Immature natural killer cell (primary cell): ENCODE measurements around the gene MBD3L2B. TPM values are rescaled to one million over a fixed set of nuclear protein-coding genes. Genes with fewer than 3 reads are reported as not detected.
"Not testable (repeated sequence)": the region's sequence is repeated elsewhere in the genome, so short reads cannot be mapped to it uniquely, and the experiment has no call there.

Experiments used
- DNase-seq, 3 donors: peaks; one replicate each; pipeline ENCODE4 v3.0.0; 2022; ENCODE audit warnings: mixed read lengths in 1 of 3
- H3K27ac Mint-ChIP-seq, 6 donors: one replicate each; pipeline ENCODE4 v1.8.0; 2020; ENCODE audit warnings: mixed read lengths in 6 of 6, mild to moderate bottlenecking in 5 of 6, inconsistent platforms in 4 of 6, moderate library complexity in 3 of 6
- H3K27me3 Mint-ChIP-seq, 3 donors: one replicate each; pipeline ENCODE4 v1.8.0; 2020 to 2021; ENCODE audit warnings: low read depth in 3 of 3, mild to moderate bottlenecking in 3 of 3, mixed read lengths in 3 of 3, moderate library complexity in 3 of 3, inconsistent platforms in 1 of 3
- H3K36me3 Mint-ChIP-seq, 3 donors: one replicate each; pipeline ENCODE4 v1.8.0; 2020; ENCODE audit warnings: mixed read lengths in 3 of 3, inconsistent platforms in 2 of 3, mild to moderate bottlenecking in 2 of 3
- H3K4me1 Mint-ChIP-seq, 2 donors: one replicate each; pipeline ENCODE4 v1.8.0; 2020; ENCODE audit warnings: inconsistent platforms in 2 of 2, mild to moderate bottlenecking in 2 of 2, mixed read lengths in 2 of 2, moderate library complexity in 1 of 2
- H3K4me3 Mint-ChIP-seq, 5 donors: one replicate each; pipeline ENCODE4 v1.8.0; 2020; ENCODE audit warnings: mild to moderate bottlenecking in 5 of 5, mixed read lengths in 5 of 5, inconsistent platforms in 3 of 5, moderate library complexity in 3 of 5
- H3K9me3 Mint-ChIP-seq, 6 donors: one replicate each; pipeline ENCODE4 v1.8.0; 2020; ENCODE audit warnings: mild to moderate bottlenecking in 6 of 6, mixed read lengths in 6 of 6, inconsistent platforms in 4 of 6, moderate library complexity in 3 of 6
- polyA plus RNA-seq, 3 donors: library from polyadenylated mRNA; unstranded; fragments of 300-500 nt; fragmentation: Illumina TruSeq; gene quantifications; one replicate each; pipeline ENCODE4 v1.2.3, GENCODE V29; 2021

Gene MBD3L2B
- polyA plus RNA-seq, 3 donors from 2014 or later: not detected

DNA sequence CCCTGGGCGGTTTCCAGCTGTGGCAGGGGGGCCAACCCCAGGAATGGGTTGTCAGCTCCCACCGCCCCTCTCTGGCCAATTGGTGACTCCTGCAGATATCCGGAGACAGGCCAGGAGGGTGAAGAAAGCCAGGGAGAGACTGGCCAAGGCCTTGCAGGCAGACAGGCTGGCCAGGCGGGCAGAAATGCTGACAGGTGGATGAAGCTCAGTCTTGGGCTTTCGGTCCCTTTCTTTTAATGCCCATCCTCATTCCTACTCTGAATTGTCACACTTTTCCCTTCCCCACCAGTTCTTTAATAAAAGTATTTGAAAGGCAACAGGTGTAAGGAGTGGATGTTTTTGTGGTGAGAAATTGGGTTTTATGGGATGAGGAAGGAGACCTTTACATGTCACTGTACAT lies 30.2 kb upstream of the MBD3L2B start:
- not testable (repeated sequence) for H3K9me3 Mint-ChIP-seq, H3K27ac Mint-ChIP-seq, H3K27me3 Mint-ChIP-seq, DNase-seq, H3K36me3 Mint-ChIP-seq, H3K4me3 Mint-ChIP-seq, H3K4me1 Mint-ChIP-seq

DNA sequence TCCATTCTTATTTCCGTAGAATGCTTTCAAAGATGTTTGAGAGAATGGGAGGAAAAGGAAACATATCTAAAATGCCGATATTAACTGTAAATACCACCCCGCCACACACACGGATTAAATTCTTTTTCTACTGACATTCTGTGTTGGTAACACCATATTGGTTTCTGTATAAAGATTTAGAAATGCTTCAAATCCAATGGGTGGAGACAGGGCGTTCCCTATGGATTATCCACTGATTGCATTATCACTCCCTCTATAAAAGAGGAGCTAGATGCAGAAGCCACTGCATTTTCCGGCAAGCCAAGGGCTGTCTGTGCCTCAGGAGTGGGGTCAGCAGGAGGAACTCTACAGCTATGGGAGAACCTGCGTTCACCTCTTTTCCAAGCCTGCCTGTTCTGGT lies 27.8 kb upstream of the MBD3L2B start, which contains the start of gene MBD3L2:
TSS of gene MBD3L2 (plus strand) at position 301 of the 400 bp plus-strand sequence. CDS start at position 354, 53 bp downstream.
- H3K4me3 Mint-ChIP-seq: not testable (repeated sequence)

DNA sequence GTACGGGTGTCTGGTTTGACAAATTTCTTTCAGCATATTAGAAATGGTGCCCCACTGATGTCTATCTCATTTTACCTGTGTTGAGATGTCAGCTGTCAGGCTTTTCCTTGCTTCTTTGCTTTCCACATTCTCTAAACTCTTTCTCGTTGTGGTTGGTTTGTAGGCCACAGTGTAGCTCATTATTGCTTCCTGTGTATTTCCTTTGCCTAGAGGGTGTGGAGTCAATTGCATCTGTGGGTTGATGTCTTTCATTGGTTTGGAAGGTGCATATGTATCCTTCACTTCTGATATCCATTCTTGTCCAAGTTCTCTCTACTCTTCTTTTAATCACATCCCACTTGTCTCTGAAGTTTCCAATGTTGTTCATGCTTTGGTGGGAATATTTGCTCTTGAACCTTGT lies 20.3 kb upstream of the MBD3L2B start:
- not testable (repeated sequence) for H3K4me1 Mint-ChIP-seq, H3K27ac Mint-ChIP-seq, DNase-seq, H3K36me3 Mint-ChIP-seq, H3K27me3 Mint-ChIP-seq, H3K9me3 Mint-ChIP-seq, H3K4me3 Mint-ChIP-seq

More for the DNA sequence above, 27.8 kb upstream of the MBD3L2B start, which contains the start of gene MBD3L2:
- H3K27me3 Mint-ChIP-seq, H3K4me1 Mint-ChIP-seq, H3K27ac Mint-ChIP-seq, DNase-seq, H3K9me3 Mint-ChIP-seq, H3K36me3 Mint-ChIP-seq: not testable (repeated sequence)

DNA sequence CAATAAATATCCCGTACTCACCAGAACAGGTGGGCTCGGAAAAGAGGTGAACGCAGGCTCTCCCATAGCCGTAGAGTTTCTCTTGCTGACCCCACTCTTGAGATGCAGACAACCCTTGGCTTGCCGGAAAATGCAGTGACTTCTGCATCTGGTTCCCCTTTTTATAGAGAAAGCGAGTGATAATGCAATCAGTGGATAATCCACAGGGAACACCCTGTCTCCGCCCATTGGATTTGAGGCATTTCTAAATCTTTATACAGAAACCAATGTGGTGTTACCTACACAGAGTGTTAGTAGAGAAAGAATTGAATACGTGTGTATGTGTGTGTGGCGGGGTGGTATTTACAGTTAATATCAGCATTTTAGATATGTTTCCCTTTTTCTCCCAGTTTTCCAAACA lies 18.8 kb upstream of the MBD3L2B start, which contains the start of gene MBD3L4:
TSS of gene MBD3L4 (minus strand) at position 101 of the 400 bp plus-strand sequence. CDS start at position 66, 35 bp downstream.
- H3K4me1 Mint-ChIP-seq, H3K27me3 Mint-ChIP-seq, DNase-seq, H3K27ac Mint-ChIP-seq, H3K4me3 Mint-ChIP-seq, H3K9me3 Mint-ChIP-seq, H3K36me3 Mint-ChIP-seq: not testable (repeated sequence)

DNA sequence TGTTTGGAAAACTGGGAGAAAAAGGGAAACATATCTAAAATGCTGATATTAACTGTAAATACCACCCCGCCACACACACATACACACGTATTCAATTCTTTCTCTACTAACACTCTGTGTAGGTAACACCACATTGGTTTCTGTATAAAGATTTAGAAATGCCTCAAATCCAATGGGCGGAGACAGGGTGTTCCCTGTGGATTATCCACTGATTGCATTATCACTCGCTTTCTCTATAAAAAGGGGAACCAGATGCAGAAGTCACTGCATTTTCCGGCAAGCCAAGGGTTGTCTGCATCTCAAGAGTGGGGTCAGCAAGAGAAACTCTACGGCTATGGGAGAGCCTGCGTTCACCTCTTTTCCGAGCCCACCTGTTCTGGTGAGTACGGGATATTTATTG lies 9.0 kb upstream of the MBD3L2B start, which contains the start of gene MBD3L5:
TSS of gene MBD3L5 (plus strand) at position 301 of the 400 bp plus-strand sequence. CDS start at position 335, 34 bp downstream.
- H3K9me3 Mint-ChIP-seq, H3K27me3 Mint-ChIP-seq, H3K4me3 Mint-ChIP-seq, DNase-seq, H3K4me1 Mint-ChIP-seq, H3K36me3 Mint-ChIP-seq, H3K27ac Mint-ChIP-seq: not testable (repeated sequence)

DNA sequence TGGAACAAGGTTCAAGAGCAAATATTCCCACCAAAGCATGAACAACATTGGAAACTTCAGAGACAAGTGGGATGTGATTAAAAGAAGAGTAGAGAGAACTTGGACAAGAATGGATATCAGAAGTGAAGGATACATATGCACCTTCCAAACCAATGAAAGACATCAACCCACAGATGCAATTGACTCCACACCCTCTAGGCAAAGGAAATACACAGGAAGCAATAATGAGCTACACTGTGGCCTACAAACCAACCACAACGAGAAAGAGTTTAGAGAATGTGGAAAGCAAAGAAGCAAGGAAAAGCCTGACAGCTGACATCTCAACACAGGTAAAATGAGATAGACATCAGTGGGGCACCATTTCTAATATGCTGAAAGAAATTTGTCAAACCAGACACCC lies 7.6 kb upstream of the MBD3L2B start:
- DNase-seq, H3K9me3 Mint-ChIP-seq, H3K4me1 Mint-ChIP-seq, H3K4me3 Mint-ChIP-seq, H3K27ac Mint-ChIP-seq, H3K36me3 Mint-ChIP-seq, H3K27me3 Mint-ChIP-seq: not testable (repeated sequence)

DNA sequence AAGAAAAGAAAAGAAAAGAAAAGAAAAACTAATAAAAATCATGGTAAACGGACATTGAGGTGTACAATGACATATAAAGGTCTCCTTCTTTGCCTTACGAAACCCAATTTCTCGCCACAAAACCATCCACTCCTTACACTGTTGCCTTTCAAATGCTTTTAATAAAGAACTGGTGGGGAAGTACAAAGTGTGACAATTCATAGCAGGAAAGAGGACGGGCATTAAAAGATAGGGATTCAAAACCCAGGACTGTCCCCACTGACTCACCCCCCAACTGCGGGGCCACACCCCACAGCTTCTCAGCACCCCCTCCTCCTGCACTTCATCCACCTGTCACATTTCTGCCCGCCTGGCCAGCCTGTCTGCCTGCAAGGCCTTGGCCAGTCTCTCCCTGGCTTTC lies 2.4 kb downstream of the MBD3L2B start:
- H3K4me1 Mint-ChIP-seq: peaks cover 1 to 8% of the 10 kb centered on the region in 2 donors
- no peaks in the 10 kb centered on the region for H3K36me3 Mint-ChIP-seq
- no peaks in the 10 kb centered on the region for H3K9me3 Mint-ChIP-seq
- no peak for DNase-seq
- H3K27ac Mint-ChIP-seq: no peak overlapping the region
- no peaks in the 10 kb centered on the region for H3K27me3 Mint-ChIP-seq
- no peak overlapping the region for H3K4me3 Mint-ChIP-seq

DNA sequence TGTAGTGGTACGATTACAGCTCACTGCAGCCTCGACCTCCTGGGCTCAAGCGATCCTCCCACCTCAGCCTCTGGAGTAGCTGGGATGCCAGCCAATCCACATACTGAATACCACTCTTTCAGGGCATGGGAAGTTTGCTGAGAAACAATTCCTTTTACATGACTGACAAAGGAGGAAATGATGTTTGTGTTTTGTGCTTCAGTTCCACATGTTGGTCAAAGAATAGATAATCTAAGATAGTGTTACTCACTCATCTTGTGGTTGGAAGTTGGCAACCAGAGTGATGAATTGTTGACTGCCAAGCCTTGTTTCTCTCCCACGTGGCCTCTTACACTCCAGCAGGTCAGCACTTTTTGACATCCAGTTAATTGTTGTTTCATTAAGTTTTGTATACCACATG lies 7.6 kb downstream of the MBD3L2B start:
- peak in 2 of 3 donors; percentile 7 to 10 for DNase-seq
- Mint-ChIP-seq H3K27me3 (peaks cover 0 to 2% (median 0%) of the 10 kb centered on the region in 3 donors), H3K9me3 (no peaks in the 10 kb centered on the region), H3K4me1 (peaks cover 11 to 23% of the 10 kb centered on the region in 2 donors), H3K27ac (peak overlapping the region in 2 of 6 donors; percentile 20 to 66), H3K36me3 (no peaks in the 10 kb centered on the region), H3K4me3 (peak overlapping the region in 1 of 5 donors; percentile 51)

DNA sequence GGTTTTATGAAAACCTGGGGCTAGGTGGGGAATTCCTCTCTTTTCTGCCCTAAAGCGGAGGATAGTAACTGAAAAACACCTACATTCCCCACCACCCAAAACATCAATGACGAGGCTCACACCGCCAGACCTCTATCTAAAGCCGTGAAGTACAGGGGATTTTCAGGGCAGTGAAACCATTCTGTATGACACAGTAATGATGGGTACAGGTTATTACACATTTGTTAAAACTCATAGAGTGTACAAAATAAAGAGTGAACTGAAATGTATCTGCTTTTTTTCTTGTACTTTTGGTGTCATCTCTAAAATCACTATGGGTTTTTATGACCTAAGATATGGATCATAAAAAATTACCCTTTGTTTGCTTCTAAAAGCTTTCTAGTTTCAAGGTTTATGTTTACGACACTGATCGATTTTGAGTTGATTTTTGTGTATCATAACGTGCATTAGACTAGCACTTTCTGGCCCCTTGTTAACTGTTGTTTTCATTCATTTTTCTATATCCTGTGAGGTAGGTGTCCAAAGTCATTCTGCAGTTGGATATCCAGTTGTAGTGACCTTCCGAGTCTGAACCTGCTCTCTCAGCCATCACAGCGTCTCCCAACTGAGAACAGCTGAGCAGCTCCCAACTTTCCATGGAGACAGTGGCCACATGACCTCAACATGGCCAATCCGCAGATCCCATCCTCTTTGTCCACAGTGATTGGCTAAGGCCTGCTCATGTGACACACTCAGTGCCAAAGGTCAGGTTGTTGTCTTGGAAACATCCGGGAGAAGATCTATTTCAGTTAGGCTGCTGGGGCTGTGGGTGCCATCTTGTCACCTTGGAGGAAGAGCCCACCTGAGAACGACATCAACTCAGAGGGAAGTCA lies 10.3 kb downstream of the MBD3L2B start:
- peaks cover 0 to 3% (median 2%) of the 10 kb centered on the region in 3 donors for H3K27me3 Mint-ChIP-seq
- H3K4me3 Mint-ChIP-seq: no peak overlapping the region
- no peak for DNase-seq
- H3K36me3 Mint-ChIP-seq: no peaks in the 10 kb centered on the region
- peaks cover 11 to 26% of the 10 kb centered on the region in 2 donors for H3K4me1 Mint-ChIP-seq
- peak overlapping the region in 2 of 6 donors; percentile 37 to 51 for H3K27ac Mint-ChIP-seq
- no peaks in the 10 kb centered on the region for H3K9me3 Mint-ChIP-seq

DNA sequence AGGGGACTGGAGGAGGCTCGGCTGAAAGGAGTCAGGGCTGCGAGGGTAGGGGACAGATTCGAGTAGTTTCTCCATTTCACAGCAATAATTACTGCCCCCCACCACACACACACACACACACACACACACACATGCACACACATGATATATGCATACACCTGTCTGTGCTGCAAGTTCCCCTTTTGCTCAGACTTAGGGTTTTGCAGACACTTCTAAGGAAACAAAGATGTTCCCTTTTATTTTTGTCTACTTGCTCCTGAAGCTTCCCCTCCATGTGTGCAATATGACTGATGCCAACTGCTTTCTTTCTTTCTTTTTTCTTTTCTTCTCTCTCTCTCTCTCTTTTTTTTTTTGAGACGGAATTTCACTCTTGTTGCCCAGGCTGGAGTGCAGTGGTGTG lies 13.4 kb downstream of the MBD3L2B start:
- H3K4me1 Mint-ChIP-seq: peaks cover 6 to 11% of the 10 kb centered on the region in 2 donors
- DNase-seq: no peak
- peaks cover 0 to 3% (median 2%) of the 10 kb centered on the region in 3 donors for H3K27me3 Mint-ChIP-seq
- no peaks in the 10 kb centered on the region for H3K9me3 Mint-ChIP-seq
- H3K27ac Mint-ChIP-seq: peak overlapping the region in 1 of 6 donors; percentile 56
- no peaks in the 10 kb centered on the region for H3K36me3 Mint-ChIP-seq
- H3K4me3 Mint-ChIP-seq: no peak overlapping the region

DNA sequence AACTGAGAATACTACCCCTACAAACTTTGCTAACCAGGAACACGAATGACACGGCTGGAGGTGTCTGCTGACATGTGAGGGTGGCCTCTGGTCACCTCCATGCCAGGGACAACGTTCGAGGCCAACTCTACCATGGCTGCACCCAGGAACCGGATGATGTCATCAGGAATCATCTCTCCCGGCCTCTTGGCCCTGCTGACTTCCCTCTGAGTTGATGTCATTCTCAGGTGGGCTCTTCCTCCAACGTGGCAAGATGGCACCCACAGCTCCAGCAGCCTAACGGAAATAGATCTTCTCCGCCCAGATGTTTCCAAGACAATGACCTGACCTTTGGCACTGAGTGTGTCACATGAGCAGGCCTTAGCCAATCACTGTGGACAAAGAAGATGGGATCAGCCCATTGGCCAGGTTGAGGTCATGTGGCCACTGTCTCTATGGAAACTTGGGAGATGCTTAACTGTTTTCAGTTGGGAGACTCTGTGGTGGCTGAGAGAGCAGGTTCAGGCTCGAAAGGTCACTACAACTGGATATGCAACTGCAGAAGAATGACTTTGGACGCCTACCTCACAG lies 15.0 kb downstream of the MBD3L2B start:
- Mint-ChIP-seq H3K36me3 (no peaks in the 10 kb centered on the region), H3K4me3 (no peak overlapping the region), H3K27ac (no peak overlapping the region), H3K4me1 (peaks cover 6 to 11% of the 10 kb centered on the region in 2 donors), H3K27me3 (peaks cover 0 to 6% (median 2%) of the 10 kb centered on the region in 3 donors), H3K9me3 (no peaks in the 10 kb centered on the region)
- DNase-seq: no peak

DNA sequence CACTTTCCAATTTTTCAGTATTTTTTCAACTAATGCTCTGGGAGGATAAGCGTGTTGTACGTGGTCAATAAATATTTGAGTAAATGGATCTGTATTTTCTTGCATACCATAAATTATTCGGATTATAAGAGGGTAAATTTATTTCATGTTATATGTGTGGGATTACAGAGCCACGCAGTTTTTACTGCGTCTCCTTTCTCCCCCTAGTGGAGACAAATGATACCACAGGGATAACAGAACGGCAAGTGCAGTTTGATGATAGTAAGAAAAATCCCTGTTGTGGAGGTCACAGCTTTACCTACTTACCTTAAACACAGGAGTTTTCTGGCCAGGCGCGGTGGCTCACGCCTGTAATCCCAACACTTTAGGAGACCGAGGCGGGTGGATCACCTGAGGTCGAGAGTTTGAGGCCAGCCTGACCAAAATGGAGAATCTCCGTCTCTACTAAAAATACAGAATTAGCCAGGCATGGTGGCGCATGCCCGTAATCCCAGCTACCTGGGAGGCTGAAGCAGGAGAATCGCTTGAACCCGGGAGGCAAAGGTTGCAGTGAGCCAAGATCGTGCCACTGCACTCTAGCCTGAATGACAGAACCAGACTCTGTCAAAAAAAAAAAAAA lies 16.8 kb downstream of the MBD3L2B start:
- DNase-seq: peak in 2 of 3 donors; percentile 9 to 45
- no peaks in the 10 kb centered on the region for H3K36me3 Mint-ChIP-seq
- no peaks in the 10 kb centered on the region for H3K9me3 Mint-ChIP-seq
- no peak overlapping the region for H3K4me3 Mint-ChIP-seq
- H3K4me1 Mint-ChIP-seq: peaks cover 4 to 10% of the 10 kb centered on the region in 2 donors
- H3K27me3 Mint-ChIP-seq: peaks cover 0 to 6% (median 2%) of the 10 kb centered on the region in 3 donors
- H3K27ac Mint-ChIP-seq: no peak overlapping the region

DNA sequence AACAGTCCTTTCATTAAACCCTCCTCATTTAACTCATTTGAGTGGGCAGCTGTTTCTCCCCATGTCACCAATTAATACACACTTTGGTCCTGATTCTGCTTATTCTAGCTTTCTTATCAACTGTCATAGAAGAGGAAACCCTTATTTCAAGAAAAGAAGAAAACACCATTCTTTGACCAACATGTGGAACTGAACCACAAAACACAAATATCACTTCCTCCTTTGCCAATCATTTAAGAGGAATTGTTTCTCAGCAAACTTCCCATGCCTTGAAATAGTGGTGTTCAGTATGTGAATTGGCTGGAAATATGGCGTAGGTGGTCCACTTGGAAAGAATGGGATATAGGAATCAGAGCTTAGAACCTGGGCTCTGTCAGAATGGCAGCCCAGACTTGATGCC lies 20.4 kb downstream of the MBD3L2B start:
- Mint-ChIP-seq H3K9me3 (no peaks in the 10 kb centered on the region), H3K36me3 (no peaks in the 10 kb centered on the region), H3K4me3 (no peak overlapping the region), H3K27ac (no peak overlapping the region), H3K27me3 (peaks cover 0 to 9% (median 7%) of the 10 kb centered on the region in 3 donors), H3K4me1 (no peaks in the 10 kb centered on the region)
- DNase-seq: no peak

DNA sequence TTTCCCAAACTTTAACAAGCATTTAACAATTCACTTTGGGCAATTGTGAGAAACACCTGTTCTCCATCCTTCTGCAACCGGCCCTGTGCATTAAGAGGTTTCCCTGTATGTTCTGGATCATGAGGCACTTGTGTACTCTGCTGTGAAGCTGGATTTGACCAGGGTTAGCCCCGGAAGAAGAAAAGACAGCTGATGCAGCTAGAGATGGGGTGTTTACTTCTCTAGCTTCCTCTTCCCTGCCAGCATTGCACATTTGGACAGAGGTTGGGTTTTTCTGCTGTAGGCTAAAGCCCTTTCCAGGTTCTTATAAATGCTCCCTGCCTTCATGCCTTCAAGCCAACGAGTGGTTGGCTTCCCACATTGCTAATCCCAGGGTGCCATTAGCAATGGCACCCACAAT lies 20.9 kb downstream of the MBD3L2B start:
- Mint-ChIP-seq H3K27ac (no peak overlapping the region), H3K27me3 (peaks cover 0 to 10% (median 9%) of the 10 kb centered on the region in 3 donors), H3K9me3 (peaks cover 0 to 2% (median 0%) of the 10 kb centered on the region in 6 donors), H3K36me3 (peaks cover 0 to under 1% (median 0%) of the 10 kb centered on the region in 3 donors), H3K4me1 (no peaks in the 10 kb centered on the region), H3K4me3 (no peak overlapping the region)
- DNase-seq: no peak
